Activated CD4-positive, alpha-beta T cell treated with anti-CD3 and anti-CD28 coated beads, Interleukin-2, amount 50 U/mL, for 24 hours (primary cell): ENCODE data around the gene WNT5B.

ENCODE experiments used
- DNase-seq, 2 donors: peaks; one replicate each; pipeline ENCODE4 v3.0.0-alpha.2; 2020; ENCODE audit warnings: low read depth in 1 of 2, low spot score in 1 of 2

The WNT5B gene

DNA sequence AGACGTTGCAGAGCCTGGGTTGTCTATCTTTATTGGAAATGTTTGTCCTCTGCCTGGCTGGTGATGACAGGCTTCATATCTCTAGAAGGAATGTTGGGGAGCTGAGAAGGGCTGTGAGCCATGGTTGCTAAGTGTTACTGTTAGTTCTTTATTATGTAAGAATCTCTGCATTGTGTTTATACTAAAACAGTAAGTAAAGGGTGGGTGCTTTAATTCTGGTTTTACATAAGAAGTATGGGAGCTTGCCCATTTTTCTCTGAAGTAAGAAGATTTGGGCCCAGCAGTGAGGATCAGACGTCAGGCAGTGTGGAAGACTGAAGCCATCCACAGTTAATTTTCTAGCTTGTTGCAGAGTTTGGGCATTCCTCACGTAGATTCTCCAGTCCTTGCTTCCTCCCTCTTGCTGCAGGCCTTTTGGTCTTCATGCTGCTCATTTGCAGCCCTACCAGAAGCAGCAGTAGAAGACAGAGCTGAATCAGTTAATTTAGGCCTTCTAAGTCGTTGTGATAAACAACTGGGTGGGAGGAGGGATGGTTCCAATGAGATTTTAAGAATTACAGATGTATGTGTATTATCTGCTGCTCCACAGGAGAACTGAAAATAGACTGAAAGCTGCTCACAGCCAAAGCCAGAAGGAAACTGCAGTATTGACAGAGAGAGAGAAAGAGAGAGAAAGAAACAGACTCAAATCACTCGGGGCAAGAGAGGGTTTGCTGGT lies 21.4 kb downstream of the WNT5B start:
- no peak for DNase-seq

DNA sequence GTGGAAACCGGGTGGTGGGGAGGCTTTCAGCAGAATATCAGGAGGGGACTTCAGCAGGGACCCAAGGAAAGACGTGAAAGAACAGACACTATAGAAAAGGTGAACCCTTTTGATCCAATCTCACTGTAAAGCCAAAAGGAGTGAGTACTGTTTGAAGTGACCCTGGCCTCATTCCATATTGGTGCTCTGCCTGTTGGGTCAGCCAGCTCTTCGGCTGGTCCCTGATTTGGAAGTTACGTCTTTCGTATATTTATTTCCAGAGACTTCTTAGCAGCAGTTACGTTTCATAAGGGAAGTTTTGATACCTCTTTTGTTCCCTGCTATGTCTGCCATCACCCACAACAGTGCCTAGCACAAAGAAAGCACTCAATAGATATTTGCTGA lies 21.9 kb downstream of the WNT5B start:
- DNase-seq: no peak

DNA sequence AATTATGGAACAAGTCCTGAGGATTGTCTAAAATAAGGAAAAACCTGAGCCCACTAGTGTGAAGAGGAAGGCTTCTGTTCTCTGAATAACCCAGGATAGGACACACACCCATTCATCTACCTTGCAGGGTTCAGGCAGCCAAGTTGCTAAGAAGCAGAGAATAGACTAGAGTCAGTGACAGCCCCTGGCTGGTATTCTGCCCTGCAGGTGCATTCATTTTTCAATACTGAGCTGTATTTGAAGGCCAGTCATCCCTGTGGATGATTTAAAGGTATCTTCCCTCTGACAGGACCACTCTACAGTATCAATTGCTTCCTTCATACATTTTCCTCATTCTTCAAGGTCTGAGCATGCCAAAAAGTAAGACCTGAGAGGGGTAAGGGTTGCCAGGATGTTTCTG lies 22.9 kb downstream of the WNT5B start:
- no peak for DNase-seq

DNA sequence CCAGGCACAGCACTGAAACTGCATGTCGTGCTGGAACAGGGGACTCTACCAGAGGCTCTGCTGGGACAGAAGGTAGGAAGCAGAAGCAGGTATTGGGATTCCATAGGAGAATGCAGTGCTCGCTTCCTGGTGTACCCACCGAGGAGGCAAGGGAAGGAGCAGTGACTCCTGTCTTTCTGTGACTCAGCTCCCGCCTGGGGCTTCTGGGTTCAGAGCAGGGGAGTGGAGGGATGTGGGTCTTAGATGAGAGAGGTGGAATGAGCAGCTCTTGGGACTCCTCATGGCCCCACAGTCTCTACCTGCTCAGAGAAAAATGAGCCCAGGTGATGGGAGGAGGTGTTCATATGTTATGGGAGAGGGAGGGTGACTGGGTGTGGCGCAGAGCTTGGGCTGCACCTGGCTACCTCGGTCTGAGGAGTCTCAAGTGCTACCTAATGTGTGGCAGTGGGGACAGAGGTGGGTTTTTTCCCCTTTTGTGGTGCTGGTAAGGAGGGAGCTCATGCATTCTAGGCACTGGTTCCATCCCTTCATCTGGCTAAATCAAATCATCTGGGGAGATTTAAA lies 26.3 kb downstream of the WNT5B start:
- DNase-seq: no peak

DNA sequence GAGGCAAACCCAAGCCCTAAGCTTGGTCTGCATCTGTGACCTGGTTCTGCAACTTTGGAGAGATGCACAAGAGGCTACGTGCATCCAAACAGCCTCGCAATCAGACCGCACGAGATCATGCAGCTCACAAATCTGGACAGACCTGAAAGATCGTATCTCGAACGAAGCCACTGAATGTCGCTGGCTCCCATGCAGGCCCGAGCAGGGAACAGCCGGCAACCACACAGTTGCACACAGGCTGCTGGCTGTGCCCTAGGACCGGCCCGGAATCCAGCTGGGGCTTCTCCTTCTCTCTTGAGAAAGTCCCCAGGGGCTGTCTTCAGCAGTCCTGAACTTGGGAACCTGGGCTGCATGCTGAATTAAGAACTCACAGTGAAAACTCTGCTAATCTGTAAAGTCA lies 27.9 kb downstream of the WNT5B start:
- DNase-seq: no peak

DNA sequence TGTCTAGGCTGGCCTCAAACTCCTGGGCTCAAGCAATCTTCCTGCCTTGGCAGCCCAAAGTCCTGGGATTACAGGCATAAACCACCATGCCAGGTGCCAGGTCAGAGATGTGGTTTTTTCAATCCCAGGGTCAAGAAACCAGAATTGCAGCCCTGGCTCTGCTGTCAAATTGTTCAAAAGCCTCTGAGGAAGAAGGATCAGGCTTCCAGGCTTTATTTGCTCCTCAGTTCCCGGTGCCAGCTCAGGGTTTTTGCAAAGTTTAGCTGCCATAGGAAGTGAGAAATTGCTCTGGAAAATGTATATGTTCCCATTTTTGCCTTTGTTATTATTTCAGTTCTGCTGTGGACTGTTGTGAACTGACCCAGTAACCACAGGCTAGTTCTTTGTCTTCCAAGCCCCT lies 28.7 kb downstream of the WNT5B start:
- no peak for DNase-seq

DNA sequence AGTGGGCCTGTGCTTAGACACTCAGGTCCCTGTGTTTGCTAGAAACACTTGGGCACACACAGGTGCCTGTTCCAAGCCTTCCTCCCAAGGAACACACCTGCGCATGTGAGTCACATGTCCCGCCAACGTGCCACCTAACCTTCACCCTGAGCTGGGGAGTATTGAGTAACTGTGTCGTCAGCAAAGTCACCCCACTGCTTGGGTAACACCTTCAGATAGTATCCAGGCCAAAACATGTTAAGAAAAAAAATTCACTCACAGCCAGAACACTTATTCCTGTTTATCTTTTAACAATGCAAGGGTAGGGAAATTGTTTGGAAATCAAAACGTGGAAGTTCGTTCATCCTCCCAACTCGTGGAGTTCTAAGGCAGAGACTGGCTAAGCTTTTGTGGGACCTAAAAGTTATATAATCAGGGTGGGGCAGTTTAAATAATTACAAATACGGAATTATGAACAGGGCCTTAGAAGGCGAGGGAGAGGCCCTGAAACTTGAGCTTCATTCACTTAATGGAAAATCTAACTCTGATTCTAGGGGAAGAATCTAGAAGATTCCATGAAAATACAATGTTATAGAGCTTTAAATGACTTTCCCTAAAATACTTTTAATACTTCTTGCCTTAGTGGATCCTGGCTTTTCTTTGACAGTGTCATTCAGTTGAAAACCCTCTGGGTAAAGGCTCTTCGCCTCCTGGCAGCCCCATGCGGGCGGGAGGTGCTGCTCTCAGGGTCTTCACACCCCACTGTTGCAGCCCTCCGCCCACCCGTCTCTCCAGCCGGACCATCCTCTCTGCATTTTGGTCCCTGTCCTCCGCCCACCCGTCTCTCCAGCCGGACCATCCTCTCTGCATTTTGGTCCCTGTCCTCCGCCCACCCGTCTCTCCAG lies 31.5 kb downstream of the WNT5B start:
- peak; percentile 13 to 36 for DNase-seq

DNA sequence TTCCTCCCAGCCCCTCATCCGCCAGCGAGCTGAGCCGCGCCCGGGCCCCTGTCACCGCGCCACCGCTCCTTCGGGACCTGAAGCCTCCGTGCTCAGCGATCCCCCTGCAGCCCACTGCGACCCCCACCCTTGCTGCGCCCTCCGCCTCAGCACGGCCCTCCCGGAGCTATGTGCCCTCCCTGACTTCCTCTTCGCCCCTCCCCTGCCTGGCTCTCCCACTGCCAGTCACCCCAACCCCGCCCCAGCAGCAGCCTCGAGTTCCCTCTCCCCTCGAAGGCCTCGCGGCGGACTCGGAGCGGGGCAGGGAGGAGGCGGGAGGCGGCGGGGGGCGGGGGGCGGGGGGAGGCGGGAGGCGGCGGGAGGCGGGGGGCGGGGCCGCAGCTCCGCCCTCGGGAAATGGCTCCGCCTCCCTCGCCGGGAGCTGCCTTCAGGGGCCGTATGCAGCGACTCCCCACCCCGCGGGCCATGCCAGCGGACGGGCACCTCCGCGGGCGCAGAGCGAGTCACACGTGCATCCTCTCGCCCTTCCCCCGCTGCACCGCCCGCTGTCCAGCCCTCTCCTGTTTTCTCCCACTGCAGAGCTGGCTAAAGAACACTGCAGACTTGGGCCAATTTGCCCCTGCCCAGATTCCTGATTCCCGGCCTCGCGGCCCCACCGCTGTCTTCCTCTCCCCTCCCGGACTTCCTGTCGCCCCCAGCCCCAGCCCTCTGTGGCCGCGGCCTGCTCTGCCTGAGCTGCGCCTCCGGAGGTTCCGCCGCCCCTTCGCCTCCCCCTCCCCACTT lies 32.7 kb downstream of the WNT5B start:
- DNase-seq: peak; percentile 48 to 67

DNA sequence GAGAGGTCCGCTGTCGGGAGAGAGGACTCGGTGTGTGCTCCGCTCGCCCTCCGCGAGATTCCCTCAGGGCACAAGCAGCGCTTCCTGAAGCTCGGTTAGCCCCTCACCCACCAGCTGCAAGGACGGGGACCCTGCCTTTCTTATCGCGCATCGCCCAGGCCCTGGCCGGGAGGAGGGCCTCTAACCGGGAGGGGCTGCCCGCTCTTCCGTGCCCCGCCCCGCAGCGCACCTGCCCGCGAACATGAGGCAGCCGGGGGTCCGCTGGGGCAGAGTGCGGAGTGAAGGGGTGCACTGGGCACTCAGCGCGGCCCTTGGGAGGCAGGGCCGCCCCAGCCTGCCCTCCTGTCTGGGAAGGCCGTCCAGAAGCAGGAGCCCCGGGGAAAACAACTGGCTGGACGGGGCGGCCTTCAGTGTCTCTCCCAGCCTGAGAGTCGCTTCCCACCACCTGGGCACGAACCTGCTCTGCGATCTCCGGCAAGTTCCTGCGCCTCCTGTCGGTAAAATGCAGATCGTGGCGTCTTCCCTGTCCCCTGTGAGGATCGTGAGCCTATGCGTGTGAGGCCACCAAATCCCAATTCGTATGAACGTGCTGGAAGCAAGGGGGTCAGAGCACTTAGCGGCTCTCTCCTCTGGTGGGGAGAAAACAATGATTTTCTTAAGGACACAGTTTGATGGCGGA lies 33.9 kb downstream of the WNT5B start:
- DNase-seq: peak in 1 of 2 donors; percentile 4

DNA sequence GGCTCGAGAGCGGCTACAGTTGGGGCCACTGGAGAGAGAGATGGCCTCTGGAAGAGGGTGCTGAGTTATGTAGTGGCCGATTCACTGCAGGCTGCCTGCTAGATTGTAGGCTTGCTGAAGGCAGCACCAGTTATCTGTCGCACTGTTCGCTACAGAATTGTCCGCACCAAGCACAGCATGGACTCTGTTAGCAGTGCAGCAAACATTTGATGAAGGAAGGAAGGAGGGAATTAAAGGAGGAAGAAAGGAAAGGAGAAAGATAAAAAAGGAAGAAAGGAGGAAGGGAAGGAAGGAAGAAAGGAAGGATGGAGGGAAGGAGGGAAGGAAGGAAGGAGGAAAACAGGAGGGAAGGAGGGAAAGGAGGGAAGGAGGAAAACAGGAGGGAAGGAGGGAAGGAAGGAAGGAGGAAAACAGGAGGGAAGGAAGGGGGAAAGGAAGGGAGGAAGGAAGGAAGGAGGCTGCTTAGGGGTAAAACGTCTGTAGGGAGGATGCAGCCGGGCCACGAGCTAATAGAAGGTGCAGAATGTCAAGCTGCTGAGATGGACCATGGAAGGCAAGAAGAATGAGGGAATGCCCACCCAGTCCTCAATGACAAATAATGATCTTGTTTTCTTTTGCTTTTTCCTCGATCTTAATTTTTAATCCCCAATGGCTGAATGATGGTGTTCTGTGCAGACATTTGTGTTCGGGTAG lies 34.6 kb downstream of the WNT5B start:
- DNase-seq: no peak

DNA sequence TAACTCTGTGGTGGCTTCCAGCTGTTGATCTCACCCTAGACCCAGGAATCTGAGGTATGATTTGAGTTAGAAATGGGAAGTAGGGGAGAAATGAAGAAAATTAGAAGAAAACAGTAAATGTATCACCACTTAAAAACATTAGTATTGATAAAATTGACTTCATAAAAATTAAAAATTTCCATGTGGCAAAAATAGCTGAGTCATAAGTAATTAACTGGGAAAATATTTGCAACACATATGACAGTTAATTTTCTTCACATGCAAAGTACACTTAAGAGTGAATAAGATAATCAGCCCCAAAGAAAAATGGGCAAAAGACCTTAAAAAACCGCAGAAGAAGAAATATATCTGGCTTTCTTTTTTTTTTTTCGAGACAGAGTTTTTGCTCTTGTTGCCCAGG lies 36.3 kb downstream of the WNT5B start:
- no peak for DNase-seq

DNA sequence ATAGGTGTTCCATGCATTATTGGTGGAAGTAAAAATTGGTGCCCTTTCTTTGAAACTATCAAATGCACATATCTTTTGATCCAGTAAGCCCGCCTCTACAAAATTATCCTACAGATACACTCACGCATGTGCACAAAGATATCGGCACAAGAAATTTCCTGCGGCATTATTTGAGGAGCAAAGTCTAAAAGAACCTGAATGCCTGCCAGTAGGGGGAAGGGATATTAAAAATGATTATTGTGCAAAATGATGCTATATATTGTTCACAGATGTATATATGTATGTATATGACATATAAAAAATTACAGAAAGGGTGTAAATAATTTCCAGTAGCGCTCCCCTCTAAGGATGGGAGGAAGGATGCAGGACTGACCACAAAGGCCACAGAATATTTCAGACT lies 37.2 kb downstream of the WNT5B start:
- no peak for DNase-seq

DNA sequence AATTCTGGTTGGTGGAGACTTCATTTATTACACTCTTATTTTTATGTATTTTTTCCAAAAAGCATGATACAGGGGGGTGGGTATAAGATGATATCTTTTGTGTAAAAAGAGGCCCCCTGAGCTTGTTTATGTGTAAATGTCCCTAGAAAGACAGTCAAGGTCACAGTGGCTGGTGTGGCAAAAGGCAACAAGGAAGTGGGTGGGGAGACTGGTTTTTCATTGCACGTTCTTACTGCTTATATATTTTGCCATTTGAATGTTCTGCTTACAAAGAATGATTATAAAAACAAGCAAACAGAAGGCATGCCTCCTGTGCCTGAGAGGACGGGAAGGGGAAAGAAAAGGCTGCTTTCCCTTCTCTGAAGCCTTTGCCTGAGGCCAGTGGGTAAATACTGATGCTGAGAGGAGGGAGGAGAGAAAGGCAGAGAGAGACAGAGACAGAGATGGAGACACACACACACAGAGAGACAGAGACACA lies 37.7 kb downstream of the WNT5B start:
- DNase-seq: no peak

DNA sequence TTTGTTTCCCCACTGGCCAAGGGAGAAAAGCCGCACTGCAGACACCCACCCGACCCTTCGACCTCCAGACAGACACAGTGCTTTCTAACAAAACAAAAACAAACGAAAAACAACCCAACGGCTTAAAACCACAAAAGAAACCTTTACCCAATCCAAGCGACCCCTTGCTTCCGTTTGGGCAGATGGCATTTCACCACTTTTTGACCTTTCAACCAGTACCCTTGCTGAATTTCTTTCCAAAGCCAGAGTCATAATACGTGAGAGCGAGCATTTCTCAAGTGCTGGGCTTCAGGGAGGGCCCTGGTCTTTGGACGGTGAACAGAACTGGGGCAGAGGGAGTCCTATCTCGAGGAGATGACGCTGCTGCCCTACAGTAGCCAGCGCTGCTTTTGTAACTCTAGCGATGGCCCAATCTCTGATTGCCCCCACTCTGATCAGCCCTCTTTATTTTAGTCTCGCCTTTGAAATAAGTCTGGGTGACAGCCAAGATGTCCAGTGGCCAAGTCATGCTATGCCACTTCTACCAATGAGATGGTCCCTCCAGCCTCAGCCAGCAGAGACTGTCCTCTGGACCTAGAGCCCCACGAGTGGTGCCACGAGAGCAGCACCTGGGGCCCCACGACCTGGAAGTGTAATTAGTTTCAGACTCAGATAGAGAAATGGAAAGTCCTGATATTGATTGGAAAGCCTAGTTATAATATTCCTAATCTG lies 40.0 kb downstream of the WNT5B start:
- no peak for DNase-seq

DNA sequence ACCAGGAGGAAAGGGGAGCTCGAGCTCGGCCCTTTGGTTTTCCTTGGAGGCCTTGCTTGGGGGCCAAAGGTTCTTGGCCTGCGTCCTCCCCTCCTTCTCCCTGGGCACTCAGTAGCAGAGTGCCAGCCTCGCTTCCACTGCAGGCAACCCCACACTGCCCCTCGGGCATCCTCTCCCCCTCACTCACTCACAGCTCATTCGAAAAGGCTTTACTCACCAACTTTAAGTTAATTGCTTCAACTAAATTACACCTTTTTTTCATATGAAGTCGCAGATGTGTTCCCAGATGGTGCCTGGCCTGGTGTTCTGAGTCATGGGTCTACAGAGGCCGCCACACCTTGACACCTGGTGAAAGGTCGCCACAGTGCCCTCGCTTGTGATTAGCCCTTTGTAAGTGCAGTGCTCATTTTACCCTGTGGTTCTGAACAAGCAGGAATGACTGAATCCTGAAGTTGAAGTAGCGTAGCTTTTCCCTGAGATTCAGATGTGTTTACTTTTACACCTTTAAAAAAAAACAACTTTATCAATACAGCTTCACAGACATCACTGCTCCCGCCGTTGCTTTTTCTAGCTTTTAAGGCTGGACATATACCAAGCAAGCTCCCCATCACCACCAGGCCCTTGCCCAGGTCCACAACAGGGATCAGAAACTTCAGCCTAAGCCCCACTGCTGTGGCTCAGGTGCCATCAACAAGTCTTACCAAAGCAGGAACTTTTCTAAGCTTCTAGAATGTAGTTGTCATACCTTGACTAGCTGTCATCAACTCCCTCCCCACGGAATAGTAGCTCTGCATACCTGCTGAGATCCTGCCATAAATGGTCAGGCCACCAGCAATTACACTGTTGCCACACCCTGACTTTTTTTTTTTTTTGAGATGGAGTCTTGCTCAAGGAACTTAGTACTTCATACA lies 41.6 kb downstream of the WNT5B start:
- no peak for DNase-seq

DNA sequence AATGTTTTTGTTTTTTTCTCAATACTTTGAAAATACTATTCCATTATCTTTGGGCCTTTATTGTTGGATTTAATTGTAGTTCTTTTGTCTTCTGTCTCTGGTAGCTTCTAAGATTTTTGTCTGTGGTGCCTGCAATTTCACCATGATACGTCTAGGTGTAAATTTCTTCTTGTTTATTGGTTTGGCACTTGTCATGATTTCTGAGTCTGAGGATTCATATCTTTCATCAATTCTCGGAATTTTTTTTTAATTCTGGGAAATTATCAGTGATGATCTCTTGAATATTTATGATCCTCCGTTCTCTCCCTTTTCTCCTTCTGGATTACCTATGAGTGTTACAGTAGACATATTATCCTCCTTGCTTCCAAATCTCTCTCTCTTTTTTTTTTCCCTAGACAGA lies 47.0 kb downstream of the WNT5B start:
- DNase-seq: no peak

DNA sequence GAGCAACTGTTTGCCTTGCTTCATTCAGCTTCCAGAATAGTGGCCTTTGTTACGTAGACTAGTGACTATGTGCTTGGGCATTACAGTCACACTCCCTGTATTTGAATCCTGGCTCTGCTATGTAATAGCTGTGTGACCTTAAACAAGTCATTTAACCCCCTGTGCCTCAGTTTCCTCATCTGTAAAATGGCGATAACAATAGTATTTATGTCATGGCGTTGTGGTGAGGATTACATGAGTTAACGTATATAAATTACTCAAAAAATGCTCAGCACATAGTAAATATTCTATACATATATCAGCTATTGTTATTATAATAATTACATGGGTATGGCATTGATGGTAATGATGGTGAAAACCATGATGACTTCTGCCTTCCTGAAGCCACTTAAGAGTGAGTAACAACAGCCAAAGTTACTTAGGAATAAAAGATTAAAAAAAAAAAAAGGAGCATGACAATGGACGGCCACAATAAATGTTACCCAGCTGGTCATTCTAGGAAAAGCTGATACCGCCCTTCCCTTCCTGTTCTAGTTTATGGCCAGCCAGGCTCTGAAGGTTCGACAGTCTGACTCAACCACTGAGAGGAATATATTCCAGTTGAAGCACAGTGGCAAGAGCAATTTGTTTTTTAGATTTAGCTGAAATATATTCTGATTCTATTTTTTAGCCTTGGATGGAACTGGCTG lies 51.9 kb downstream of the WNT5B start:
- DNase-seq: no peak

DNA sequence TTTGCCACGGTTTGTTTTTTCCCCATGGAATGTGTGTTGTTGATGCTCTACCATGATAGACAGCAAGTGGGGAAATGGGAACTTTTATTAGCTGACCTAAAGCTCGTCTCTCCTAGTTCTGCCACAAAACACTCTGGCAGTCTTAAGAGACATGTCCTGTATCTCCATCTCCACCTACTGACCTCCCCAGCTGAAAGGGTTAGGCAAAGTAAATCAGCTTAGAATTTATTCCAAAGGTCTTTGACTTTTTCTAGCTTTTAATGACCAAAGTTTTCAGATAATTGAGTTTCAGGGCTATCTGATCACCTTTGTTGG lies 52.4 kb downstream of the WNT5B start:
- DNase-seq: no peak
